Type B pancreatic cell (in vitro differentiated cells): ENCODE measurements around the gene WDSUB1. TPM values are rescaled to one million over a fixed set of nuclear protein-coding genes. Genes with fewer than 3 reads are reported as not detected.
A peak's percentile ranks its signal among the peaks of the same experiment; 100 is the strongest.

Source experiments
- DNase-seq: peaks from one replicate; pipeline ENCODE4 v3.0.0; 2021; ENCODE audit warnings: mixed read lengths; ENCODE audit not compliant: unreplicated experiment; ENCODE audit errors: extremely low spot score
- H3K27ac Mint-ChIP-seq: 2 replicates; pipeline ENCODE4 v1.8.0; 2021; ENCODE audit warnings: mild to moderate bottlenecking, mixed read lengths
- H3K27me3 Mint-ChIP-seq: 2 replicates; pipeline ENCODE4 v1.8.0; 2021; ENCODE audit warnings: mixed read lengths
- H3K36me3 Mint-ChIP-seq: 2 replicates; pipeline ENCODE4 v1.8.0; 2021; ENCODE audit warnings: mixed read lengths
- H3K4me1 Mint-ChIP-seq: one replicate; pipeline ENCODE4 v1.8.0; 2021; ENCODE audit warnings: mixed read lengths; ENCODE audit not compliant: unreplicated experiment
- H3K4me3 Mint-ChIP-seq: 2 replicates; pipeline ENCODE4 v1.8.0; 2021; ENCODE audit warnings: mild to moderate bottlenecking, mixed read lengths
- H3K9me3 Mint-ChIP-seq: 2 replicates; pipeline ENCODE4 v1.8.0; 2021; ENCODE audit warnings: mixed read lengths
- CTCF ChIP-seq: fragments of 200-600 bp; sonication (generic); conservative IDR thresholded peaks from 2 replicates; pipeline ENCODE4 v1.5.0; 2021; ENCODE audit warnings: antibody characterized with exemption, mild to moderate bottlenecking
- total RNA-seq: library from RNA; stranded (reverse); gene quantifications from 2 replicates; pipeline ENCODE4 v1.2.1, GENCODE V29; 2021; ENCODE audit warnings: low replicate concordance

Gene WDSUB1
- total RNA-seq, 1 donor from 2014 or later, result 9.5 TPM

DNA sequence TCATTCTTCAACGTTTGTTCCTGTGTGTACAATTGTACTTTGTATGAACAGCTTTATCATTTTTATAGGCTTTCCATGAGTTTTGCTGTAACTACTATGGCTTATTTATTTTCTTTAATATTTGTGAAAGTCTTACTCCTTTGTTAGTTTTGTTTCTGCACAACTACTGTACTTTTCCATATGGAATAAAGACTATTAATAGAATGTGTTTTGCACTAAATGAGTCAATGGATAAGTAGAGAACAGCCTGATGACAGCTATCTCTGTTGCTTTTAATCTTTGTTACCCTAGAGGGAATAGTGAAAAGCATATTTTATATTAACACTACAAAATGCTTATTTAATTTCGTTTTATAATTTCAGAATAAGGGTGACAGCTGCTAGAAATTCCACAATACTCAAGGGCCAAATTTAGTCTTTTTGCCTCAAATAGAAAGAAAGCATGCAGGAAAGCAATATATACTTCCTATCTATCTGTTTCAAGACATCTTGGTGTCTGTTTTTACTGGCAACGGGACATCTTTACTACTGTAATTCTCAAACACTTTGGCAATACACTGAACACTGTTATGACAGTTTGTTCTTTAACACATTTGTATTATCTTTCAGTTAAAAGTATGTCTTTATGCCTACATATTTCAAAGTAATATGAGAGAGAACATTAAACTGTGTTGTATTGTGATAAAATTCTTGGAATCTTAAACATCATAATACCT is 53.9 kb downstream of the WDSUB1 start:
- peaks cover 10% of the 10 kb centered on the region for H3K4me1 Mint-ChIP-seq

GRCh38 chr2:159230145-159230877 is 56.2 kb downstream of the WDSUB1 start:
- peaks cover 40% of the 10 kb centered on the region for H3K36me3 Mint-ChIP-seq
- H3K4me1 Mint-ChIP-seq, result peaks cover 16% of the 10 kb centered on the region
- no peak for DNase-seq
- no peak overlapping the region for H3K27ac Mint-ChIP-seq
- no peaks in the 10 kb centered on the region for H3K27me3 Mint-ChIP-seq
- TF ChIP-seq CTCF, result no peak
- H3K9me3 Mint-ChIP-seq, result no peaks in the 10 kb centered on the region
- no peak overlapping the region for H3K4me3 Mint-ChIP-seq

More for the DNA sequence above, 53.9 kb downstream of the WDSUB1 start:
- Mint-ChIP-seq H3K27me3 (no peaks in the 10 kb centered on the region), H3K27ac (no peak overlapping the region), H3K36me3 (peaks cover 41% of the 10 kb centered on the region), H3K4me3 (no peak overlapping the region), H3K9me3 (no peaks in the 10 kb centered on the region)
- DNase-seq, result no peak
- no peak for TF ChIP-seq CTCF

DNA sequence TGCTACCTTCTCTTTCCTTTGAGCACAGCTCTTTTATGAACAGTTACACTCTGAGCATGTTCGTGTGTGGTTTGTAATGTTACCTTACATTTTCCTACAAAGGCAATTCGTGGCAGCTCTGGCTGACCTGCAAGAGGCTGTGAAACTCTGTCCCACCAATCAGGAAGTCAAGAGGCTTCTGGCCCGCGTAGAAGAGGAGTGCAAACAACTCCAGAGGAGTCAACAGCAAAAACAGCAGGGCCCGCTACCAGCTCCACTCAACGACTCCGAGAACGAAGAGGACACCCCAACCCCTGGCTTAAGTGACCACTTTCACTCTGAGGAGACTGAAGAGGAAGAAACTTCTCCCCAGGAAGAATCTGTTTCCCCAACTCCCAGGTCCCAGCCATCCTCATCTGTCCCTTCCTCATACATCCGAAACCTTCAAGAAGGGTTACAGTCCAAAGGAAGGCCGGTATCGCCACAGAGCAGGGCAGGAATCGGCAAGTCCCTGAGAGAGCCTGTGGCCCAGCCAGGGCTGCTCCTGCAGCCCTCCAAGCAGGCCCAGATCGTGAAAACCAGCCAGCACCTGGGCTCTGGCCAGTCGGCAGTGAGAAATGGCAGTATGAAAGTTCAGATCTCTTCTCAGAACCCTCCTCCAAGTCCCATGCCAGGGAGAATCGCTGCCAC is 56.9 kb downstream of the WDSUB1 start:
- TF ChIP-seq CTCF, result no peak
- peak overlapping the region; percentile 13 for H3K27ac Mint-ChIP-seq
- H3K4me1 Mint-ChIP-seq, result peaks cover 21% of the 10 kb centered on the region
- H3K27me3 Mint-ChIP-seq, result no peaks in the 10 kb centered on the region
- no peaks in the 10 kb centered on the region for H3K9me3 Mint-ChIP-seq
- no peak overlapping the region for H3K4me3 Mint-ChIP-seq
- peaks cover 40% of the 10 kb centered on the region for H3K36me3 Mint-ChIP-seq
- DNase-seq, result no peak

DNA sequence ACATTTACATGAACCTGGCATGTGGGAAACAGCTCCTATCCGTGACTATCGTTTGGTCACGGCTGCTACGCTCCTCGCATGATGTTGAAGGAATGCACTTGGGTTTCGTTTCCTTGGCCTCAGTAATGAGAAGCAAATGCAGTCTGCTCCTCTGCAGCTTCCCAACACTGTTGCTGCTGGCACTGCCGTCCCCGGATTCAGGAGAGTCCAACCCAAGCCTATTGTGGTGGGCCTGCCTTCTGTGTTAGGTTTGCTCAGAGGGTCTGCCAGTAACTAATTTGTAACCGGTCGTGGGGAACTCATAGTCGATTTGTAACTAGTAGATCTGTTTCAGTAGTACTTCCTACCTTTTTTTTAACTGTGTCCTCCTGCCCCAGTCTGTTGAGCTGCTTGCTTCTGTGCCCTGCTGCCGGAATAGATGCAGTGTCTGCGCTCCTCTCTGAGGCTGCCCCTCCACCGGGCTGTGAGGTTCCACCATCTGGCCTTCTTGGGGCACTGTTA is 58.4 kb downstream of the WDSUB1 start:
- Mint-ChIP-seq H3K9me3 (no peaks in the 10 kb centered on the region), H3K36me3 (peaks cover 50% of the 10 kb centered on the region), H3K27ac (peak overlapping the region; percentile 64), H3K27me3 (no peaks in the 10 kb centered on the region), H3K4me1 (peaks cover 21% of the 10 kb centered on the region), H3K4me3 (no peak overlapping the region)
- no peak for TF ChIP-seq CTCF
- DNase-seq, result no peak

- Mint-ChIP-seq H3K36me3 (peaks cover 48% of the 10 kb centered on the region), H3K27ac (no peak overlapping the region), H3K4me1 (peaks cover 21% of the 10 kb centered on the region), H3K4me3 (no peak overlapping the region), H3K27me3 (no peaks in the 10 kb centered on the region), H3K9me3 (no peaks in the 10 kb centered on the region)
- no peak for TF ChIP-seq CTCF
- no peak for DNase-seq
These were observed 59.0 kb downstream of the WDSUB1 start for GRCh38 chr2:159227467-159227866.
